ENCODE results near the gene PPARA.

DNA sequence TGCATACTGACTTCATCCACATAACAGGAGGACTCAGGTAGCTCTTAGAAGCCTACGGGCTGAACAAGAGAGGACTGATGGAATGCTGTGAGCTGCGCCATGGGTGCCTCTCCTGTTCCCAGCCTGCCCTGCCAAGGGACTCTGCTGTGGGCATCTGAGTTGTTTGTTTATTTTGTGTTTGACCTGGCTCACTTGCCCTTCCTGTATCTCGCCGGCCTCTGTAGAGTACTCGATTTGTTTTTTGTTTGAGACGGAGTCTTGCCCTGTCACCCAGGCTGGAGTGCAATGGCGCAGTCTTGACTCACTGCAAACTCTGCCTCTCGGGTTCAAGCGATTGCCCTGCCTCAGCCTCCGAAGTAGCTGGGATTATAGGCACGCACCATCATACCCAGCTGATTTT is 119.2 kb downstream of the PPARA start:
- TF ChIP-seq POLR2A (IDR thresholded peaks at IDR 0.05): no peak
- TF ChIP-seq, protein P1, sequence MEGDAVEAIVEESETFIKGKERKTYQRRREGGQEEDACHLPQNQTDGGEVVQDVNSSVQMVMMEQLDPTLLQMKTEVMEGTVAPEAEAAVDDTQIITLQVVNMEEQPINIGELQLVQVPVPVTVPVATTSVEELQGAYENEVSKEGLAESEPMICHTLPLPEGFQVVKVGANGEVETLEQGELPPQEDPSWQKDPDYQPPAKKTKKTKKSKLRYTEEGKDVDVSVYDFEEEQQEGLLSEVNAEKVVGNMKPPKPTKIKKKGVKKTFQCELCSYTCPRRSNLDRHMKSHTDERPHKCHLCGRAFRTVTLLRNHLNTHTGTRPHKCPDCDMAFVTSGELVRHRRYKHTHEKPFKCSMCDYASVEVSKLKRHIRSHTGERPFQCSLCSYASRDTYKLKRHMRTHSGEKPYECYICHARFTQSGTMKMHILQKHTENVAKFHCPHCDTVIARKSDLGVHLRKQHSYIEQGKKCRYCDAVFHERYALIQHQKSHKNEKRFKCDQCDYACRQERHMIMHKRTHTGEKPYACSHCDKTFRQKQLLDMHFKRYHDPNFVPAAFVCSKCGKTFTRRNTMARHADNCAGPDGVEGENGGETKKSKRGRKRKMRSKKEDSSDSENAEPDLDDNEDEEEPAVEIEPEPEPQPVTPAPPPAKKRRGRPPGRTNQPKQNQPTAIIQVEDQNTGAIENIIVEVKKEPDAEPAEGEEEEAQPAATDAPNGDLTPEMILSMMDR (IDR thresholded peaks at IDR 0.05): no peak
